Gastroesophageal sphincter (tissue), 3 donors: ENCODE results near the gene NECTIN1.

Experiments
- EP300 ChIP-seq: sonication (generic); formaldehyde crosslinking; IDR thresholded peaks from one replicate; pipeline ENCODE4 v1.6.1; 2017; ENCODE audit warnings: antibody characterized with exemption, mild to moderate bottlenecking
- POLR2A ChIP-seq, 2 donors: fragments of 450-650 bp; IDR thresholded peaks; one replicate each; pipeline ENCODE4 v1.6.1; 2017; ENCODE audit warnings: antibody characterized with exemption in 2 of 2, mild to moderate bottlenecking in 2 of 2, moderate library complexity in 1 of 2
- POLR2AphosphoS5 ChIP-seq: sonication (generic); formaldehyde crosslinking; IDR thresholded peaks from one replicate; pipeline ENCODE4 v1.6.1; 2017; ENCODE audit warnings: antibody characterized with exemption
- TF ChIP-seq, protein P1 (sequence below), 4 experiments: fragments of 200-600 bp in 2 of 4; fragments of 450-650 bp in 2 of 4; sonication (generic) in 1 of 4; IDR thresholded peaks; one replicate each; pipeline ENCODE4 v1.5.1; 2017 to 2019; ENCODE audit warnings: antibody characterized with exemption in 4 of 4, mild to moderate bottlenecking in 2 of 4, moderate library complexity in 2 of 4

DNA sequence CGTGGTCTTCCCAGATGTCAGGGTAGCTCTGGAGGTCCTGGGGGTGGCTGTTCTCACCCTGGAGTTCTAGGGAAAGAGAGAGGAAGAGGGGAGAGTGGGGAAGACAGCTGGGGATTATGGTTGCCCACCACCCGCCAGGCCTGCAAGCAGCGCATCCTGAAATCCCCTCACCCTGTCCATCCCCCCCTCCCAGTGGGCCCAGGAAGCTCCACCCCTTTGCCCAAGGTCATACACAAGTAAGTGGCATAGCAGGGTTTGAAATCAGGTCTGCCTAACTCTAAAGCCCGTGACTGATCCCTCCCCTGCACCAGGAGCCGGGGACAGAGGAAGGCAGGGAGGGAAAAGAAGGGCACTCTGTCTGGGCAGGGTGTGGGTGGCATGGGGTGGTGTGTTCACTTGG, 105.3 kb downstream of the NECTIN1 start:
- TF ChIP-seq, protein P1, sequence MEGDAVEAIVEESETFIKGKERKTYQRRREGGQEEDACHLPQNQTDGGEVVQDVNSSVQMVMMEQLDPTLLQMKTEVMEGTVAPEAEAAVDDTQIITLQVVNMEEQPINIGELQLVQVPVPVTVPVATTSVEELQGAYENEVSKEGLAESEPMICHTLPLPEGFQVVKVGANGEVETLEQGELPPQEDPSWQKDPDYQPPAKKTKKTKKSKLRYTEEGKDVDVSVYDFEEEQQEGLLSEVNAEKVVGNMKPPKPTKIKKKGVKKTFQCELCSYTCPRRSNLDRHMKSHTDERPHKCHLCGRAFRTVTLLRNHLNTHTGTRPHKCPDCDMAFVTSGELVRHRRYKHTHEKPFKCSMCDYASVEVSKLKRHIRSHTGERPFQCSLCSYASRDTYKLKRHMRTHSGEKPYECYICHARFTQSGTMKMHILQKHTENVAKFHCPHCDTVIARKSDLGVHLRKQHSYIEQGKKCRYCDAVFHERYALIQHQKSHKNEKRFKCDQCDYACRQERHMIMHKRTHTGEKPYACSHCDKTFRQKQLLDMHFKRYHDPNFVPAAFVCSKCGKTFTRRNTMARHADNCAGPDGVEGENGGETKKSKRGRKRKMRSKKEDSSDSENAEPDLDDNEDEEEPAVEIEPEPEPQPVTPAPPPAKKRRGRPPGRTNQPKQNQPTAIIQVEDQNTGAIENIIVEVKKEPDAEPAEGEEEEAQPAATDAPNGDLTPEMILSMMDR (IDR thresholded peaks at IDR 0.05): no peak
- TF ChIP-seq POLR2AphosphoS5: no peak
- TF ChIP-seq EP300: no peak
- no peak for TF ChIP-seq POLR2A (IDR thresholded peaks at IDR 0.05)
